Natural killer cell (primary cell): ENCODE measurements around the gene FBXO4. TPM values are rescaled to one million over a fixed set of nuclear protein-coding genes. Genes with fewer than 3 reads are reported as not detected.

Source experiments
- ATAC-seq, 3 donors: fragments of 150-1000 bp in 2 of 3; fragments of 200-7000 bp in 1 of 3; cut with Tn5 transposase; 1 replicate in 1 of 3; 2 replicates in 2 of 3; pipeline ENCODE4 v1.10.0; 2021; ENCODE audit warnings: mild to moderate bottlenecking in 2 of 3, moderate library complexity in 2 of 3
- DNase-seq, 2 donors: peaks; one replicate each; pipeline versions ENCODE4 v3.0.0 to v3.0.0-alpha.2; 2013 to 2021; ENCODE audit warnings: mixed read lengths in 1 of 2
- H3K27ac ChIP-seq: one replicate; pipeline ENCODE4 v1.5.1; 2013; ENCODE audit warnings: mild to moderate bottlenecking, low read length
- H3K27me3 ChIP-seq: one replicate; pipeline ENCODE4 v1.6.1; 2013; ENCODE audit warnings: low read length; ENCODE audit not compliant: control insufficient read depth, insufficient read depth
- H3K36me3 ChIP-seq: one replicate; pipeline ENCODE4 v1.6.1; 2013; ENCODE audit warnings: low read length; ENCODE audit not compliant: control insufficient read depth, insufficient read depth
- H3K4me1 ChIP-seq: one replicate; pipeline ENCODE4 v1.6.1; 2013; ENCODE audit warnings: low read length; ENCODE audit not compliant: control insufficient read depth, insufficient read depth
- H3K4me3 ChIP-seq: one replicate; pipeline ENCODE4 v1.5.1; 2013; ENCODE audit warnings: low read length
- H3K9me3 ChIP-seq: one replicate; pipeline ENCODE4 v1.6.1; 2013; ENCODE audit warnings: low read length; ENCODE audit not compliant: control insufficient read depth, insufficient read depth
- H3K27ac Mint-ChIP-seq, 2 donors: one replicate each; pipeline ENCODE4 v1.8.0; 2022; ENCODE audit warnings: mild to moderate bottlenecking in 2 of 2, mixed read lengths in 2 of 2, moderate library complexity in 1 of 2
- H3K27me3 Mint-ChIP-seq, 2 donors: one replicate each; pipeline ENCODE4 v1.8.0; 2022; ENCODE audit warnings: low read depth in 2 of 2, mixed read lengths in 2 of 2
- H3K36me3 Mint-ChIP-seq: one replicate; pipeline ENCODE4 v1.8.0; 2022; ENCODE audit warnings: mixed read lengths
- H3K4me1 Mint-ChIP-seq, 2 donors: one replicate each; pipeline ENCODE4 v1.8.0; 2022; ENCODE audit warnings: mixed read lengths in 2 of 2
- H3K4me3 Mint-ChIP-seq: one replicate; pipeline ENCODE4 v1.8.0; 2022; ENCODE audit warnings: mild to moderate bottlenecking, moderate library complexity, mixed read lengths
- H3K9me3 Mint-ChIP-seq, 2 donors: one replicate each; pipeline ENCODE4 v1.8.0; 2022; ENCODE audit warnings: mixed read lengths in 2 of 2
- CTCF ChIP-seq: fragments of 200-600 bp; IDR thresholded peaks from one replicate; pipeline ENCODE4 v1.8.0; 2022; ENCODE audit warnings: antibody characterized with exemption
- WGBS: methylation state at CpG from one replicate; pipeline ENCODE4 v1.1.7; 2013; ENCODE audit warnings: missing lambda C conversion rate; ENCODE audit not compliant: insufficient coverage; 5-methylcytosine and 5-hydroxymethylcytosine counted together
- intact Hi-C: fragments of 100-400 bp; cut with micrococcal nuclease; formaldehyde crosslinking; loops from one replicate; pipeline ENCODE4 v1.14.2; 2022
- total RNA-seq, 4 donors: library from RNA; stranded (reverse); fragments of 120-200 nt in 1 of 4; gene quantifications; one replicate each; pipeline versions ENCODE4 v1.2.3 to v1.2.4, GENCODE V29; 2013 to 2022

FBXO4 gene
- total RNA-seq, 3 donors from 2014 or later (not counting 1 experiment from before 2014, with no cell fraction given), result 13.2 to 14.9 (median 13.4) TPM

- Mint-ChIP-seq H3K36me3 (peaks cover 35% of the 10 kb centered on the region), H3K27me3 (no peaks in the 10 kb centered on the region), H3K4me1 (no peaks in the 10 kb centered on the region), H3K4me3 (no peak overlapping the region), H3K9me3 (no peaks in the 10 kb centered on the region), H3K27ac (peak overlapping the region in 1 of 2 donors; percentile 15)
- Histone ChIP-seq H3K27me3 (no peaks in the 10 kb centered on the region), H3K4me3 (no peak overlapping the region), H3K4me1 (no peaks in the 10 kb centered on the region), H3K9me3 (no peaks in the 10 kb centered on the region), H3K27ac (no peak overlapping the region), H3K36me3 (peaks cover 60% of the 10 kb centered on the region)
- ATAC-seq, result no peak
- no peak for DNase-seq
- no peak for TF ChIP-seq CTCF
- 85% methylated on average over 2 of the region's 2 CpGs for WGBS
- intact Hi-C loops, result no loop called here
These were observed 7.0 kb upstream of the FBXO4 start for GRCh38 chr5:41918105-41918504.

- H3K4me1 Mint-ChIP-seq, result peaks cover 10 to 16% of the 10 kb centered on the region in 2 donors
- no CpG with 5 or more reads among the region's 1 CpG for WGBS
- TF ChIP-seq CTCF, result no peak
- Histone ChIP-seq H3K27me3 (no peaks in the 10 kb centered on the region), H3K4me3 (no peak overlapping the region), H3K9me3 (no peaks in the 10 kb centered on the region), H3K27ac (no peak overlapping the region), H3K4me1 (peaks cover 10% of the 10 kb centered on the region), H3K36me3 (peaks cover 39% of the 10 kb centered on the region)
- H3K27me3 Mint-ChIP-seq, result no peaks in the 10 kb centered on the region
- ATAC-seq (no peak), DNase-seq (no peak)
- H3K27ac Mint-ChIP-seq, result peak overlapping the region; percentile 19 to 39
- intact Hi-C loops, result loop anchor here (10.0 kb wide), 1 partner anchor 1094 kb away; no protein-coding TSS in a partner anchor
- H3K9me3 Mint-ChIP-seq, result no peaks in the 10 kb centered on the region
- peaks cover 23% of the 10 kb centered on the region for H3K36me3 Mint-ChIP-seq
- H3K4me3 Mint-ChIP-seq, result no peak overlapping the region
These were observed 3.9 kb upstream of the FBXO4 start for GRCh38 chr5:41921166-41921565.

GRCh38 chr5:41921874-41922273, 3.2 kb upstream of the FBXO4 start:
- 80% methylated on average over 1 of the region's 1 CpG for WGBS
- intact Hi-C loops, result loop anchor here (10.0 kb wide), 1 partner anchor 1093 kb away; no protein-coding TSS in a partner anchor
- DNase-seq, result no peak

More at GRCh38 chr5:41921874-41922273, 3.2 kb upstream of the FBXO4 start:
- H3K4me3 Mint-ChIP-seq, result no peak overlapping the region
- no peaks in the 10 kb centered on the region for H3K9me3 ChIP-seq
- no peaks in the 10 kb centered on the region for H3K9me3 Mint-ChIP-seq
- H3K27ac Mint-ChIP-seq, result peak overlapping the region in 1 of 2 donors; percentile 19
- H3K27me3 ChIP-seq, result no peaks in the 10 kb centered on the region
- H3K36me3 ChIP-seq, result peaks cover 36% of the 10 kb centered on the region
- H3K4me1 Mint-ChIP-seq, result peaks cover 10 to 17% of the 10 kb centered on the region in 2 donors
- ATAC-seq, result no peak
- H3K4me1 ChIP-seq, result peaks cover 13% of the 10 kb centered on the region
- no peak overlapping the region for H3K27ac ChIP-seq
- TF ChIP-seq CTCF, result no peak
- peaks cover 23% of the 10 kb centered on the region for H3K36me3 Mint-ChIP-seq
- no peaks in the 10 kb centered on the region for H3K27me3 Mint-ChIP-seq
- no peak overlapping the region for H3K4me3 ChIP-seq
